Body of pancreas (tissue), 4 donors: ENCODE measurements around the gene WNK2.

Experiments used
- POLR2A ChIP-seq, 3 donors: fragments of 450-650 bp; IDR thresholded peaks; one replicate each; pipeline ENCODE4 v1.6.1; 2016; ENCODE audit warnings: antibody characterized with exemption in 3 of 3, mild to moderate bottlenecking in 2 of 3
- TF ChIP-seq, protein P1 (sequence below), 7 experiments: fragments of 450-650 bp in 4 of 7; fragments of 200-600 bp in 3 of 7; sonication (generic) in 3 of 7; IDR thresholded peaks; one replicate each; pipeline ENCODE4 v1.5.1; 2016 to 2019; ENCODE audit warnings: antibody characterized with exemption in 7 of 7

DNA sequence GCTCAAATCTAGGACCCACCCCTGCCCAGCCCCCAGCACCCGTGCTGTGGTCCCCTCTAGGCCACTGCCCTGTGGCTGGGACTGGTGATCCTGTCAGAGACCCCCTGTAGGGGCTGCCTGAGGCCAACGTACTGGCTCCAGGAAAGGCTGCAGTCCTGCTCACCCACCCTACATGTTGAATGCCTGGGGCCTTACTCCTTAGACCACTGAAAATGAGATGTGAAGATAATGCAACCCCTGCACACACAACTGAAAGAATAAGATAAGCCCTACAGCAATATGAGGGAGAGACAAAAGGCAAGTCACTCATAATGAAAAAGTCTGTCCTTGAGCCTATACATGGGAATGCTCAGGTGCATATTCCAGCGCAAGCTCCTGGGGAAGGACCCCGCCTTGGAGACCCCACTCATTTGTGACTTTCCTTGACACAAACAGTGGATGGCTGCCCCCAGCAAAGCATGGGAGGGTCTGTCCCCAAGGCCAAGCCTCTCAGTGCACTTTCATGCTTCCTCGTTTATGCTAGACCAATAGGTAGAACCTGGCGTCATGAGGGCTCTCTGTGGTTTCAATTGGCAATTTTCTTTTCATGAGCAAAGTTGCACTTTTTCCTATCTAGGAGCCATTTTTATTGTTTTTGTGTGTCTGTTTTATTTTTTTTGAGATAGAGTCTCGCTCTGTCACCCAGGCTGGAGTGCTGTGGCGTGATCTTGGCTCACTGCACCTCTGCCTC lies 12.5 kb upstream of the WNK2 start:
- TF ChIP-seq, protein P1, sequence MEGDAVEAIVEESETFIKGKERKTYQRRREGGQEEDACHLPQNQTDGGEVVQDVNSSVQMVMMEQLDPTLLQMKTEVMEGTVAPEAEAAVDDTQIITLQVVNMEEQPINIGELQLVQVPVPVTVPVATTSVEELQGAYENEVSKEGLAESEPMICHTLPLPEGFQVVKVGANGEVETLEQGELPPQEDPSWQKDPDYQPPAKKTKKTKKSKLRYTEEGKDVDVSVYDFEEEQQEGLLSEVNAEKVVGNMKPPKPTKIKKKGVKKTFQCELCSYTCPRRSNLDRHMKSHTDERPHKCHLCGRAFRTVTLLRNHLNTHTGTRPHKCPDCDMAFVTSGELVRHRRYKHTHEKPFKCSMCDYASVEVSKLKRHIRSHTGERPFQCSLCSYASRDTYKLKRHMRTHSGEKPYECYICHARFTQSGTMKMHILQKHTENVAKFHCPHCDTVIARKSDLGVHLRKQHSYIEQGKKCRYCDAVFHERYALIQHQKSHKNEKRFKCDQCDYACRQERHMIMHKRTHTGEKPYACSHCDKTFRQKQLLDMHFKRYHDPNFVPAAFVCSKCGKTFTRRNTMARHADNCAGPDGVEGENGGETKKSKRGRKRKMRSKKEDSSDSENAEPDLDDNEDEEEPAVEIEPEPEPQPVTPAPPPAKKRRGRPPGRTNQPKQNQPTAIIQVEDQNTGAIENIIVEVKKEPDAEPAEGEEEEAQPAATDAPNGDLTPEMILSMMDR (IDR thresholded peaks at IDR 0.05) = no peak
- no peak for TF ChIP-seq POLR2A (IDR thresholded peaks at IDR 0.05)
